ENCODE results near the gene NKD1. TPM values are rescaled to one million over a fixed set of nuclear protein-coding genes. Genes with fewer than 3 reads are reported as not detected.

The NKD1 gene
- total and polyA plus RNA-seq, 2 donors from 2014 or later: 1.1 to 9.9 TPM

DNA sequence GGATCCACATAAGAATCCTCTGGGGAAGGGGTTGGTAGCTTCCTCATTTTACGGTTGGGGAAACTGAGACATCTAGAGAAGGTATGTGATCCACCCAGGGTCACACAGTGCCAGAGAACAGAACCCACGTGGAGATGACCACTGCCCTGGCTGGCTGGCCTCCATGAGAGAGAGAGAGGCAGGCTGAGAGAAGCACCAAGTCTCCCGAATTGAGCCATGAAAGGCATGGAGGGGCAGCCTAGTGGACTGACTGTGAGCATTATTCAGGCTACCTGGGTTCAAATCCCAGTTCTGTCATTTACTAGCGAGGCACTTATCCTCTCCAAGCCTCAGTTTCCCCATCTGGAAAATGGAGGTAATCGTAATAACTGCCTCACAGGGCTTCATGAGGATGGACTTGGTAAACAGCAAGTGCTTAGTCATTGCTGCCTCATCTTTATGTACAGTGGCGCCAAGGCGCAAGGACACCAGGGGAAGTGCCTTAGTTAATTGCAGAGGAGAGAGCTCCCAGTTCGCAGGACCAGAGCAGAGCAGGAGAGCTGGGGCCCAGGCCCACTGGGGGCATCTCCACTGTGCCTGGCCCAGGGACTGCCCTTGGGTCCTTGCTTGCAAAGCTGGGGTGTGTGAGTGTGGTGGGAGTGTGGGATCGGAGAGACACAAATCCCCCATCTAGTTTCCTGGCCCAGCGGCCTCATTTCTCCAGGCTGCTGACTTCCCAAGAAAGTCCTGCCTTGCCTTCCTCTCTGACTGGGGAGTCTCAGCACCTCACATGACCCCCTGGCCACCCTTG lies 71.7 kb downstream of the NKD1 start:
- H3K9me3 ChIP-seq (ENCODE audit: control insufficient read depth in 2 of 3, insufficient read depth in 1 of 3, low read length in 3 of 3): no peaks in the 10 kb centered on the region
- H3K27me3 ChIP-seq (ENCODE audit: control insufficient read depth, insufficient read depth, low read length): no peaks in the 10 kb centered on the region
- DNase-seq (no peak), FAIRE-seq (no peak)
- no peak overlapping the region for H3K9ac ChIP-seq (ENCODE audit: low read length in 3 of 3)
- peaks cover 0 to 2% (median 0%) of the 10 kb centered on the region in 3 donors for H3K4me1 ChIP-seq (ENCODE audit: control insufficient read depth in 2 of 3, insufficient read depth in 2 of 3, low read depth in 1 of 3, low read length in 3 of 3)
- H3K27ac ChIP-seq (ENCODE audit: low read depth in 2 of 2, low read length in 2 of 2): no peak overlapping the region
- H3K4me3 ChIP-seq (ENCODE audit: low read length in 3 of 3): no peak overlapping the region
- TF ChIP-seq, protein P1, sequence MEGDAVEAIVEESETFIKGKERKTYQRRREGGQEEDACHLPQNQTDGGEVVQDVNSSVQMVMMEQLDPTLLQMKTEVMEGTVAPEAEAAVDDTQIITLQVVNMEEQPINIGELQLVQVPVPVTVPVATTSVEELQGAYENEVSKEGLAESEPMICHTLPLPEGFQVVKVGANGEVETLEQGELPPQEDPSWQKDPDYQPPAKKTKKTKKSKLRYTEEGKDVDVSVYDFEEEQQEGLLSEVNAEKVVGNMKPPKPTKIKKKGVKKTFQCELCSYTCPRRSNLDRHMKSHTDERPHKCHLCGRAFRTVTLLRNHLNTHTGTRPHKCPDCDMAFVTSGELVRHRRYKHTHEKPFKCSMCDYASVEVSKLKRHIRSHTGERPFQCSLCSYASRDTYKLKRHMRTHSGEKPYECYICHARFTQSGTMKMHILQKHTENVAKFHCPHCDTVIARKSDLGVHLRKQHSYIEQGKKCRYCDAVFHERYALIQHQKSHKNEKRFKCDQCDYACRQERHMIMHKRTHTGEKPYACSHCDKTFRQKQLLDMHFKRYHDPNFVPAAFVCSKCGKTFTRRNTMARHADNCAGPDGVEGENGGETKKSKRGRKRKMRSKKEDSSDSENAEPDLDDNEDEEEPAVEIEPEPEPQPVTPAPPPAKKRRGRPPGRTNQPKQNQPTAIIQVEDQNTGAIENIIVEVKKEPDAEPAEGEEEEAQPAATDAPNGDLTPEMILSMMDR (IDR thresholded peaks at IDR 0.05; ENCODE audit: borderline replicate concordance, extremely low read depth, insufficient read depth): no peak
- H3K36me3 ChIP-seq (ENCODE audit: control insufficient read depth in 2 of 3, insufficient read depth in 3 of 3, low read length in 3 of 3): no peaks in the 10 kb centered on the region
- intact Hi-C loops (cut with DNase I): no loop called here

DNA sequence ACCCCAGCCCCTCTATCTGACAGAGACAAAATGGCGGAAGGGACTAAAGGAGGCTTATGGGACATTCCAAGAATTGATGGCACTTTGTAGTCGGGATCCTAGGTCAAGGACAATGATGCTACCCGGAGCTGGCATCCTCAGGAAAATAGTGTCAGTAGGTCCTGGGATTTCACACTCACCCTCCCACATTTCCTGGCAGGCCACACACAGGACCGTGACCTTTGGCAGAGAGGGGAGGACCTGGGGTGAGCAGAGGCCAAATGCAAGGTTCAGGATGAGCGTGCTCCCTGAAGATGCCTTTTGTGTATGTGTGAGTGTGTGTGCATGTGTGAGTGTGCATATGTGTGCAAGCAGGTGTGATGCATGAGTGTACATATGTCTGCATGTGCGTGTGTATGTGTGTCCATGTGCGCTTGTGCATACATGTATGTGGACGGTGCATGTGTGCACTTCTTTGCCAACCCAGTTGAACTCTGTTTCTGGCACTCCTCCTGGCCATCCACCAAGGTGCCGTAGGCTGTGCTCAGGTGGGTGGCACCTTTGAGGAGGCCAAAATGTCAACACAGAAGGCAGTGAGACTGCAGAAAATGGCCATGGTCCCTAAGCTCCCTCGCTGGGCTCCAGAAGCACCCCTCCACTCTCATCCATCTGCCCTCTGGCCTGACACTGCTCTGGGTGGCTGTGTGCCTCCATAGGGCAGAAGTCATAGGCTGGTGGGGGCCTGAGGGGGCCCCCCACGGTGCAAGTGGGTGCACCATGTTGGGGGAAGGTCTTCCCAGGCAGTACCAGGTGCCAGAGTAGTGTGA lies 72.7 kb downstream of the NKD1 start:
- no peaks in the 10 kb centered on the region for H3K9me3 ChIP-seq (ENCODE audit: control insufficient read depth in 2 of 3, insufficient read depth in 1 of 3, low read length in 3 of 3)
- intact Hi-C loops (cut with DNase I): no loop called here
- H3K27me3 ChIP-seq (ENCODE audit: control insufficient read depth, insufficient read depth, low read length): no peaks in the 10 kb centered on the region
- no peak overlapping the region for H3K9ac ChIP-seq (ENCODE audit: low read length in 3 of 3)
- H3K4me1 ChIP-seq (ENCODE audit: control insufficient read depth in 2 of 3, insufficient read depth in 2 of 3, low read depth in 1 of 3, low read length in 3 of 3): peaks cover 0 to 2% (median 0%) of the 10 kb centered on the region in 3 donors
- H3K36me3 ChIP-seq (ENCODE audit: control insufficient read depth in 2 of 3, insufficient read depth in 3 of 3, low read length in 3 of 3): no peaks in the 10 kb centered on the region
- TF ChIP-seq, protein P1 (IDR thresholded peaks at IDR 0.05; ENCODE audit: borderline replicate concordance, extremely low read depth, insufficient read depth): no peak
- H3K4me3 ChIP-seq (ENCODE audit: low read length in 3 of 3): no peak overlapping the region
- no peak for DNase-seq
- no peak overlapping the region for H3K27ac ChIP-seq (ENCODE audit: low read depth in 2 of 2, low read length in 2 of 2)
- no peak for FAIRE-seq

- Histone ChIP-seq H3K36me3 (ENCODE audit: control insufficient read depth in 2 of 3, insufficient read depth in 3 of 3, low read length in 3 of 3) (no peaks in the 10 kb centered on the region), H3K9me3 (ENCODE audit: control insufficient read depth in 2 of 3, insufficient read depth in 1 of 3, low read length in 3 of 3) (no peaks in the 10 kb centered on the region), H3K9ac (ENCODE audit: low read length in 3 of 3) (no peak overlapping the region), H3K27ac (ENCODE audit: low read depth in 2 of 2, low read length in 2 of 2) (no peak overlapping the region), H3K4me3 (ENCODE audit: low read length in 3 of 3) (no peak overlapping the region), H3K27me3 (ENCODE audit: control insufficient read depth, insufficient read depth, low read length) (no peaks in the 10 kb centered on the region), H3K4me1 (ENCODE audit: control insufficient read depth in 2 of 3, insufficient read depth in 2 of 3, low read depth in 1 of 3, low read length in 3 of 3) (peaks cover 0 to 2% (median 0%) of the 10 kb centered on the region in 3 donors)
- FAIRE-seq: no peak
- no peak for DNase-seq
- TF ChIP-seq, protein P1 (IDR thresholded peaks at IDR 0.05; ENCODE audit: borderline replicate concordance, extremely low read depth, insufficient read depth): no peak
- intact Hi-C loops (cut with DNase I): no loop called here
These were observed 73.2 kb downstream of the NKD1 start for GRCh38 chr16:50621452-50621792.

All from kidney (tissue), 14 donors.